Limb (tissue), 2 donors: ENCODE data around the gene C1RL.
"Not testable (repeated sequence)": the region's sequence is repeated elsewhere in the genome, so short reads cannot be mapped to it uniquely, and the experiment has no call there.

Experiments
- DNase-seq, 2 donors: peaks; one replicate each; pipeline ENCODE4 v3.0.0-alpha.2; 2016; ENCODE audit errors: extremely low spot score in 2 of 2

Gene C1RL

GRCh38 chr12:7065073-7065623 lies 43.9 kb downstream of the C1RL start:
- no peak for DNase-seq

GRCh38 chr12:7064516-7064915 lies 44.5 kb downstream of the C1RL start:
- no peak for DNase-seq

- no peak for DNase-seq
These were observed 47.4 kb downstream of the C1RL start for GRCh38 chr12:7061596-7061995.

GRCh38 chr12:7061138-7061537 lies 47.9 kb downstream of the C1RL start:
- no peak for DNase-seq

- DNase-seq: peak; percentile 55 to 80
These were observed 48.6 kb downstream of the C1RL start, which contains the start of gene C1S for GRCh38 chr12:7060353-7060954. C1S (plus strand) TSS chr12:7060718; CDS start chr12:7061913, 1,195 bp downstream.

GRCh38 chr12:7059780-7060179 lies 49.2 kb downstream of the C1RL start:
- no peak for DNase-seq

- DNase-seq: no peak
These were observed 50.1 kb downstream of the C1RL start for GRCh38 chr12:7058850-7059395.

GRCh38 chr12:7058163-7058845 lies 50.7 kb downstream of the C1RL start:
- no peak for DNase-seq

GRCh38 chr12:7055736-7056135 lies 53.3 kb downstream of the C1RL start:
- DNase-seq: not testable (repeated sequence)

- DNase-seq: no peak
These were observed 54.1 kb downstream of the C1RL start for GRCh38 chr12:7054925-7055324.

GRCh38 chr12:7049973-7050372 lies 59.0 kb downstream of the C1RL start:
- not testable (repeated sequence) for DNase-seq

GRCh38 chr12:7049445-7049951 lies 59.5 kb downstream of the C1RL start:
- DNase-seq: not testable (repeated sequence)

- no peak for DNase-seq
These were observed 61.7 kb downstream of the C1RL start for GRCh38 chr12:7047306-7047705.

- DNase-seq: no peak
These were observed 62.5 kb downstream of the C1RL start for GRCh38 chr12:7046383-7047105.

GRCh38 chr12:7045913-7046312 lies 63.1 kb downstream of the C1RL start:
- DNase-seq: no peak
